Naive thymus-derived CD8-positive, alpha-beta T cell (primary cell): ENCODE results near the gene RPL21. TPM values are rescaled to one million over a fixed set of nuclear protein-coding genes. Genes with fewer than 3 reads are reported as not detected.

Experiments
- polyA plus RNA-seq, 3 donors: library from polyadenylated mRNA; unstranded; fragments of 300-500 nt; fragmentation: Illumina TruSeq; gene quantifications; one replicate each; pipeline ENCODE4 v1.2.3, GENCODE V29; 2021
- total RNA-seq, 8 experiments: library from RNA in 2 of 8; stranded (reverse) in 2 of 8; gene quantifications; one replicate each; pipeline ENCODE4 v1.2.3 and lab custom pipeline; 2021 to 2026

RPL21 gene
- total and polyA plus RNA-seq, 5 experiments from 2014 or later, result 2,102 to 9,149 (median 7,933) TPM

Other genes starting within 250 kb of the RPL21 start
- gene USP12, start 79.7 kb upstream of the RPL21 start, total RNA-seq, result 10 to 100 TPM; 28.6 to 33.0 TPM
- 10 to 100 TPM in 2 of 3 donors, 1 to 10 TPM in 1; 9.3 to 17.4 (median 14.7) TPM for gene USP12, start 79.7 kb upstream of the RPL21 start, polyA plus RNA-seq
- 1 to 10 TPM; 2.9 TPM for gene RASL11A, start 19.3 kb downstream of the RPL21 start, total RNA-seq
- gene RASL11A, start 19.3 kb downstream of the RPL21 start, polyA plus RNA-seq, result 1 to 10 TPM in 2 of 3 donors, under 1 TPM in 1; 0.20 to 3.3 (median 1.7) TPM
- gene GTF3A, start 173.1 kb downstream of the RPL21 start, total RNA-seq, result 100 to 1,000 TPM; 238 to 244 TPM
- gene GTF3A, start 173.1 kb downstream of the RPL21 start, polyA plus RNA-seq, result 100 to 1,000 TPM; 406 to 534 (median 525) TPM
- 10 to 100 TPM; 80.7 to 81.7 TPM for gene MTIF3, start 199.0 kb downstream of the RPL21 start, total RNA-seq
- 10 to 100 TPM; 46.6 to 69.2 (median 60.8) TPM for gene MTIF3, start 199.0 kb downstream of the RPL21 start, polyA plus RNA-seq